ENCODE results near the gene NCKAP5.

NCKAP5 gene

GRCh38 chr2:133072837-133073694 lies 495.2 kb downstream of the NCKAP5 start:
- TF ChIP-seq CTCF (IDR thresholded peaks at IDR 0.05; ENCODE audit: low read depth, low read length, missing control alignments), result no peak
- DNase-seq (ENCODE audit: low read depth), result no peak
- in situ Hi-C loops (cut with HindIII; ENCODE audit: low sequenced_read_pairs), result no loop called here

GRCh38 chr2:133063775-133064174 lies 504.5 kb downstream of the NCKAP5 start:
- H3K4me3 ChIP-seq (ENCODE audit: low read depth, low read length), result no peak overlapping the region
- no peak for TF ChIP-seq CTCF (IDR thresholded peaks at IDR 0.05; ENCODE audit: low read depth, low read length, missing control alignments)
- in situ Hi-C loops (cut with HindIII; ENCODE audit: low sequenced_read_pairs), result no loop called here
- DNase-seq (ENCODE audit: low read depth), result peak; percentile 49

More at GRCh38 chr2:133072837-133073694, 495.2 kb downstream of the NCKAP5 start:
- H3K4me3 ChIP-seq (ENCODE audit: low read depth, low read length), result no peak overlapping the region

GRCh38 chr2:133062931-133063665 lies 505.2 kb downstream of the NCKAP5 start:
- no peak for TF ChIP-seq CTCF (IDR thresholded peaks at IDR 0.05; ENCODE audit: low read depth, low read length, missing control alignments)
- no peak for DNase-seq (ENCODE audit: low read depth)
- H3K4me3 ChIP-seq (ENCODE audit: low read depth, low read length), result no peak overlapping the region
- in situ Hi-C loops (cut with HindIII; ENCODE audit: low sequenced_read_pairs), result no loop called here

GRCh38 chr2:133061874-133062593 lies 506.2 kb downstream of the NCKAP5 start:
- DNase-seq (ENCODE audit: low read depth), result no peak
- in situ Hi-C loops (cut with HindIII; ENCODE audit: low sequenced_read_pairs), result no loop called here
- no peak overlapping the region for H3K4me3 ChIP-seq (ENCODE audit: low read depth, low read length)
- no peak for TF ChIP-seq CTCF (IDR thresholded peaks at IDR 0.05; ENCODE audit: low read depth, low read length, missing control alignments)

GRCh38 chr2:133054297-133054696 lies 514.0 kb downstream of the NCKAP5 start:
- DNase-seq (ENCODE audit: low read depth), result no peak
- no peak overlapping the region for H3K4me3 ChIP-seq (ENCODE audit: low read depth, low read length)
- no peak for TF ChIP-seq CTCF (IDR thresholded peaks at IDR 0.05; ENCODE audit: low read depth, low read length, missing control alignments)
- in situ Hi-C loops (cut with HindIII; ENCODE audit: low sequenced_read_pairs), result no loop called here

- TF ChIP-seq CTCF (IDR thresholded peaks at IDR 0.05; ENCODE audit: low read depth, low read length, missing control alignments), result no peak
- DNase-seq (ENCODE audit: low read depth), result no peak
- in situ Hi-C loops (cut with HindIII; ENCODE audit: low sequenced_read_pairs), result no loop called here
- no peak overlapping the region for H3K4me3 ChIP-seq (ENCODE audit: low read depth, low read length)
Measured at GRCh38 chr2:133053541-133053940, 514.7 kb downstream of the NCKAP5 start.
